ENCODE results near the gene AACS. TPM values are rescaled to one million over a fixed set of nuclear protein-coding genes. Genes with fewer than 3 reads are reported as not detected.

Gene AACS
- total and polyA plus RNA-seq, 2 of the 8 experiments (the other 6 are each of a cell fraction or from before 2014, with no cell fraction given), result 51.9 to 52.4 TPM

- no peak for TF ChIP-seq SIN3A (conservative IDR thresholded peaks at IDR 0.05 in 1 of 2, IDR thresholded peaks at IDR 0.05 in 1 of 2; ENCODE audit: low read depth in 1 of 2, low read length in 2 of 2)
Measured at GRCh38 chr12:125189502-125189901, 124.3 kb downstream of the AACS start (continued).

Data from H1 (cell line).